ENCODE data around the gene NCBP1.

- TF ChIP-seq SIN3A (IDR thresholded peaks at IDR 0.05; ENCODE audit: borderline replicate concordance, insufficient read depth, low read length) (no peak), TAF1 (IDR thresholded peaks at IDR 0.05; ENCODE audit: borderline replicate concordance, insufficient read depth, low read length) (no peak), POLR2AphosphoS5 (IDR thresholded peaks at IDR 0.05; ENCODE audit: low read depth, low read length) (no peak), REST (IDR thresholded peaks at IDR 0.05; ENCODE audit: insufficient read depth in 1 of 2, low read depth in 2 of 2, low read length in 2 of 2) (no peak)
These were observed 3.3 kb downstream of the NCBP1 start for GRCh38 chr9:97636903-97637302.
